Activated CD4-positive, alpha-beta T cell treated with anti-CD3 and anti-CD28 coated beads for 4 hours (primary cell): ENCODE data around the gene CTH.
A peak's percentile ranks its signal among the peaks of the same experiment; 100 is the strongest.
"Not testable (repeated sequence)": the region's sequence is repeated elsewhere in the genome, so short reads cannot be mapped to it uniquely, and the experiment has no call there.

Experiments used
- DNase-seq, 2 donors: peaks; one replicate each; pipeline ENCODE4 v3.0.0-alpha.2; 2020

The CTH gene

DNA sequence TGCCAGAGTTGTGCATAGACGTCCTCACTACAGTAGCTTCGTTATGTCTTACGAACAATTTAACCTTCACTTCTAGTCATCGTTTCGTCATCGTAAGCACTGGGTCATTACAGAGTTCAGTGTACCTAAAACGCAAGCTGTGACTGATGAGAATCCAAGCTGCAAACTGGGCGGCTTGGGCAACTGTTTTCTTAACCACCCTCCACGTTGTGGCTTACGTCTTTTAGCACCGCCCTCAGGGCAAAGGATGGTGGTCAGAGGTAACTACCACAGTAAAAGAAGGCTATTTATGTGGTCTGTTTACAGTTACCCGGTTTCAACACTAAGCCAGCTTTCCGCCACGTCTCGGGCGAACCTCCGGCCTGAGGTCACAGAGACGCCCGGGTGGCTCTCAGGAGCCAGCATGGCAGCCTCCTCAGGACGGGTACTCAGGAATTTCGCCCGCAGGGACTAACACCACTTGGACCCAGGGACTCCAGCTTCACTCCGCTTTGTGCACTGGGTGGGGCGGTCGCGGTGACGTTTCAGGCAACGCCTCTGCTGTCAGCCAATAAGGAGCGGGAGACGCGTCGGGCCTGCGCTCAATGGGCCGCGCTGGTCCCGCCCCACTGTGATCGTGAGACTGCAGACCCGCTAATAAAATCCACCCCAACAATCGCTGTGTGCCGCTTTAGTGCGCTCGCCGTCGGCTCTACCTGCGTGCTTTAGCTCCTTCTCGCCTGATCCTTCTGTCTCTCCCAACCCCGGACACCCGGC, at the start of gene CTH:
TSS of gene CTH (plus strand) at position 665 of the 756 bp plus-strand sequence. CDS start 148 bp downstream, outside the sequence.
- DNase-seq, result peak; percentile 86 to 88

- DNase-seq, result no peak
Observed at GRCh38 chr1:70361727-70362398, 49.2 kb upstream of the CTH start.

DNA sequence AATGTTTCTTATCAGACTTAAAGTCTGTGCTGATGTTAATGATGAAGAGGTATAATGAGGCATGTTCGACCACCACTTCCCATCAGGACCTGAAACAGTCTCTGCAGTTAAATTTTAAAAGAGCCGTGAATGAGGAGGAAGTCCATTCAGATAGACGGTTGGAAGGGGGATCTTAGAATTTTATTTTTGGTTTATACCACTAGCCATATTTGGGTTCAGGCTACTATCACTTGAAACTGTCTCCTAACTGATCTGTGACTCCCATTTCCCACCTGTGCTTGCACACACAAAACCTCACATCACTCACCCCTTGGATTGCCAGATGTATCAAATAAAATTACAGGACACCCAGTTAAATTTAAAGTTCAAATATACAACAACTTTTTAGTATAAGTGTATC, 46.6 kb upstream of the CTH start:
- no peak for DNase-seq

DNA sequence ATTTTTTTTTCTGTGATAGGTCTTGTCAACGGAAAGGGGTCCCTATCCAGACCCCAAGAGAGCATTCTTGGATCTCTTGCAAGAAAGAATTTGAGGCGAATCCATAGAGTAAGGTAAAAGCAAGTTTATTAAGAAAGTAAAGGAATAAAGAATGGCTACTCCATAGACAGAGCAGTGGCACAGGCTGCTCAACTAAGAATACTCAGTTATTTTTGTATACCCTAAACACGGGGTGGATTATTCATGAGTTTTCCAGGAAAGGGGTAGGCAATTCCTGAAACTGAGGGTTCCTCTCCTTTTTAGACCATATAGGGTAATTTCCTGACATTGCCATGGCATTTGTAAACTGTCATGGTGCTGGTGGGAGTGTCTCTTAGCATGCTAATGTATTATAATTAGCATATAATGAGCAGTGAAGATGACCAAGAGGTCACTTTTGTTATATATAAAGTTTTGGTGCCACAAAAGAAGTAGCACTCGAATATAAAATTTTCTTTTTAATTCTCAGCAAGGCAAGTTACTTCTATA, 44.6 kb upstream of the CTH start:
- DNase-seq, result not testable (repeated sequence)

DNA sequence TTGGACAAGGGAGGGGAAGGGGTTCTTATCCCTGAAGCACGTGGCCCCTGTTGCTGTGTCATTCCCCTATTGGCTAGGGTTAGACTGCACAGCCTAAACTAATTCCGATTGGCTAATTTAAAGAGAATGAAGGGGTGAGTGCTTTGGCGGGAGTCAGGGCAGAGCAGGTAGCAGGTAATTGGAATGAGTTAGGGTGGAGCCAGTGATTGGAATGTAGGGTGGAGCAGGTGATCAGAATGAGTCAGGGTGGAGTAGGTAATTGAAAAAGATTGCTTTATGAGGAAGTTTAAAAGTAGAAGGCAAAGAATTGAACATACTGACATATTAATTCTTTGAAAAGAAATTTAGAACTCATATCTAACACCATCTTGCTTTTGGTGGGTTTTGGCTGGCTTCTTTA, 44.1 kb upstream of the CTH start:
- not testable (repeated sequence) for DNase-seq

- DNase-seq, result not testable (repeated sequence)
Observed at GRCh38 chr1:70367397-70367796, 43.7 kb upstream of the CTH start.

GRCh38 chr1:70371586-70371985, 39.5 kb upstream of the CTH start:
- DNase-seq, result not testable (repeated sequence)

DNA sequence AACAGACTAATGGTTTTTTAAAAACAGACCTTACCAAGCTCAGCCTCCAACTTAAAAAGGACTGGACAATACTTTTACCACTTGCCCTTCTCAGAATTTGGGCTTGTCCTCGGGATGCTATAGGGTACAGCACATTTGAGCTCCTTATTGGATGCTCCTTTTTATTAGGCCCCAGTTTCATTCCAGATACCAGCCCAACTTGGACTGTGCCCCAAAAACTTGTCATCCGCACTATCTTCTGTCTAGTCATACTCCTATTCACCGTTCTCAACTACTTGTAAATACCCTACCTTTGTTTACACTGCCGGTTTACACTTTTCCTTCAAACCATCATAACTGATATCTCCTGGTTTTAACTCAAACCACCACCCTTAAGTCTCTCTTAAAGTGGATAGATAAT, 38.6 kb upstream of the CTH start:
- no peak for DNase-seq

GRCh38 chr1:70373580-70373979, 37.5 kb upstream of the CTH start:
- DNase-seq, result not testable (repeated sequence)

DNA sequence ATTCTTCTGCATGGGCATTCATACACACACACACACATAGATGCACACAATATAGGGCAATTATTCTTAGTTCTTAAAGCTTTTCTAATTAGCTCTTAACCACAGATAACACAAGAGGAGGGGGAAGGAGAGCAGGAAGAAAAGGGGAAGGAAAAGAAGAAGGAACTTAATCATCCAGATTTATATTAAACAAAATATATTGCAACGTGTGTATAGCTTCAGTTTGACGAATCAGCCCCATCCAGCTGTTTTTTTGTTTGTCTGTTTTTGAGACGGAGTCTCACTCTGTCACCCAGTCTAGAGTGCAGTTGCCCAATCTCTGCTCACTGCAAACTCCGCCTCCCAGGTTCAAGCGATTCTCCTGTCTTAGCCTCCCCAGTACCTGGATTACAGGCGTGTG, 34.9 kb upstream of the CTH start:
- no peak for DNase-seq

DNA sequence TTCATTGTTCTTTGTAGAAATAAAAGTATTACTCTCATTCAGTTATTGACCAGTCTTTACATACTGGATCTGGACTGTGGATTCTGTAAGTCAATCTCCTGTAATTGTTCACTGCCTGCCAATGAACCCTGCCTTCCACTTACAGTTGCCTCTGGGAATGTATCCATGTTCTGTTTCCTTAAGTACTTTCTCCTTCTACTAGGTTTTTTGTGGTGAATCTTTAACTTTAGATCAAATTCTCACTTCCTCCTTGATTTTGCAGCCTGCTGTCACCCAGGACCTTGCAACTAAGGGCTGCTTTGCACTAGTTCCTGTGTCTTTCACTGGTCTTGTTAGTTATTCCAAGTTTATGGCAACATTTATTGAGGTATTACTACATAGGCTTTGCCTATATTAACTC, 28.4 kb upstream of the CTH start:
- DNase-seq, result no peak

GRCh38 chr1:70383483-70383882, 27.6 kb upstream of the CTH start:
- DNase-seq, result no peak

- DNase-seq, result no peak
Observed at GRCh38 chr1:70384542-70384941, 26.5 kb upstream of the CTH start.

DNA sequence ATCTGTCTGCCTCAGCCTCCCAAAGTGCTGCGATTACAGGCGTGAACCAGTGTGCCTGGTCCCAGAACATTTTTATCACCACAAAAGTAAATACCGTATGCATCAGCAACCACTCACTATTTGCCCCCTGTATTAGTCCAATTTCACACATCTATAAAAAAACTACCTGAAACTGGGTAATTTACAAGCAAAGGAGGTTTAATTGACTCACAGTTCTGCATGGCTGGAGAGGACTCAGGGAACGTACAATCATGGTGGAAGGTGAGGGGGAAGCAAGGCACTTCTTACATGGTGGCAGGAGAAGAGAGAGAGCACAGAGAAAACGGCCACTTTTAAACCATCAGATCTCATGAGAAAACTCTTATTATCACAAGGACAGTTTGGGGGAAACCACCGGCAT, 25.6 kb upstream of the CTH start:
- DNase-seq, result no peak

GRCh38 chr1:70386121-70386520, 24.9 kb upstream of the CTH start:
- DNase-seq, result no peak

- DNase-seq, result no peak
Observed at GRCh38 chr1:70387507-70387906, 23.6 kb upstream of the CTH start.

DNA sequence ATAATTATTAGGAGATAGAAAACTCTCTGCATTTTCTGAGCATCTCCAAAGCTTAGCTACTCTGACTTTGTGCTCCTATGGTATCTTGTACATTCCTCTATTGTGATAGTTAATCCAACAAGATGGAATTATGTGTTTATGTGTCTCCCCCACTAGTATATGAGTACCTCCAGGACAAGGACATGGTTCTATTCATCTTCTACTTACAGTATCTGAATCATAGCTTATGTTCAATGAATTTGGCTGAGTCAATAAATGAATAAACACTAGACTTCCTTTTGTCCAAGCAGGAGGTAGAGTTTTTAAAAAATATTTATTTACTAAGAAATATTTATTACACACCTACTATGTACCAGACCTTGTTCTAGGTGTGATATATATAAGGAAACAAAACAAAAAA, 18.4 kb upstream of the CTH start:
- no peak for DNase-seq

DNA sequence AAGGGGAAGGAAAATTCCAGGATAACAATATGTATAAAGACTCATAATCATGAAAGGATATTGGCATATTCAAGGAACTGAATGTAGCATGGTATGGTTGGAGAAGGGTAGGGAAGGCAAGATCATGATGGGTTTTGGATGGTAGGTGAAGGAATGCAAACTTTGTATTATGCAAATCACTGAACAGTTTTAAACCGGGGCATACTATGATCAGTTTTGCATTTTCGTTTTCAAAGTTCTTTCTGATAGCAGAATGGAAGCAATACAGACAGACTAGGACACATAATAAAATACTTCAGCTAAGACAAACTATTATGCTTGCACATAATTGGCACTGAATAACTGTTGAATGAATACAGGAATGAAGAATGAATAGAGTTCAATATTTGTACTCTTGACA, 14.5 kb upstream of the CTH start:
- no peak for DNase-seq

DNA sequence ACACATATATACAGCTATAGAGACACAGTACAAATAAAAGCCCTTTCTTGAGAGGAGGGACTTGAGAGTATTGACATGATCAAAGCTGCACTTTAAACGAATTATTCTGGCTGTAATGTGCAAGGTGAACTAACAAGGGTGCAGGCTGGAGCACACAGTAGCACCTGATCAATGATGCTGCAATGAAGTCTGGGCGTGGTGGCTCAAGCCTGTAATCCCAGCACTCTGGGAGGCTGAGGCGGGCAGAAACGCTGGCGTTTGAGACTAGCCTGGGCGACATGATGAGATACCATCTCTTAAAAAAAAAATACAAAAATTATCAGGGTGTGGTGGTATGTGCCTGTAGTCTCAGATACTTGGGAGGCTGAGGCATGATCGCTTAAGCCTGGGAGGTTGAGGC, 14.1 kb upstream of the CTH start:
- no peak for DNase-seq

DNA sequence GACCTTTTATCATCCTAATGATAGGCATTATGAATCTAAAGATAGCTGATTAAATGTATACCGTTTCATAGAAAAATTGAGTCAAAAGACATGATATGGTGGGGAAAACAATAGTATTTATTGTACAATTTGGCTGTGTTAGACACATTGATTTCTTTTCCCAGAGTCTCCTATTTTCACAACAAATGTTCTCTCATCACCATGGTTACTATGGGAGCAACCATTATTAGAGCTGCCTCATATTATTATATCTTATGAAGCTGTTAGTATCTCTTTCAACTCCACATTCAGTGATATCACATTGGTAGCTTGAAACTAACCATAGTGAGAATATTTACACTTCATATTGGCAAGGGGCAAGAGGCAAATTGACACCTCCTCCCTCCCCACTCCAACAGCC, 10.7 kb upstream of the CTH start:
- no peak for DNase-seq

GRCh38 chr1:70401974-70402373, 9.1 kb upstream of the CTH start:
- no peak for DNase-seq

DNA sequence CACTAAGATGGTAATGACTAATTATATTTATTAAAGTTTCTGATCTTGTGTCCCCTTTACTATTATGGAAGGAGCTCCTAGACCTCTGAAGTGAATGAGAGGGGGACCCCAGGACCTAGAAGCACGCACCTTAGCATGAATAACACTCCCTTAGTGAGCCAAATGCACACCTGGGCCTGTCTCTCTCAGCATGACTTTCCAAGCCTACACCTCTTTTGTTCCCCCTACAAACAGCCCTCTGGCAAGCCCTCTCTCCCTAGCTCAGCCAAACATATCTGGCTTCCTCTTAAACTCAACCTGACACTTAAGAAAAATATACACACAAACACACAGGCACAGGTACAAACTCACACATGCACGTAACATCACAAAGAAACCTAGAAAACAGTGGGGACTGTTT, 7.3 kb upstream of the CTH start:
- DNase-seq, result no peak

GRCh38 chr1:70405780-70406416, 5.2 kb upstream of the CTH start:
- no peak for DNase-seq

- no peak for DNase-seq
Observed at GRCh38 chr1:70409136-70409535, 1.9 kb upstream of the CTH start.
